Activated T-cell treated with anti-CD3 and anti-CD28 coated beads for 48 hours (primary cell): ENCODE results near the gene OLFML1.

Experiments used
- DNase-seq: peaks from one replicate; pipeline ENCODE4 v3.0.0-alpha.2; 2020; ENCODE audit warnings: low read depth

OLFML1 gene

DNA sequence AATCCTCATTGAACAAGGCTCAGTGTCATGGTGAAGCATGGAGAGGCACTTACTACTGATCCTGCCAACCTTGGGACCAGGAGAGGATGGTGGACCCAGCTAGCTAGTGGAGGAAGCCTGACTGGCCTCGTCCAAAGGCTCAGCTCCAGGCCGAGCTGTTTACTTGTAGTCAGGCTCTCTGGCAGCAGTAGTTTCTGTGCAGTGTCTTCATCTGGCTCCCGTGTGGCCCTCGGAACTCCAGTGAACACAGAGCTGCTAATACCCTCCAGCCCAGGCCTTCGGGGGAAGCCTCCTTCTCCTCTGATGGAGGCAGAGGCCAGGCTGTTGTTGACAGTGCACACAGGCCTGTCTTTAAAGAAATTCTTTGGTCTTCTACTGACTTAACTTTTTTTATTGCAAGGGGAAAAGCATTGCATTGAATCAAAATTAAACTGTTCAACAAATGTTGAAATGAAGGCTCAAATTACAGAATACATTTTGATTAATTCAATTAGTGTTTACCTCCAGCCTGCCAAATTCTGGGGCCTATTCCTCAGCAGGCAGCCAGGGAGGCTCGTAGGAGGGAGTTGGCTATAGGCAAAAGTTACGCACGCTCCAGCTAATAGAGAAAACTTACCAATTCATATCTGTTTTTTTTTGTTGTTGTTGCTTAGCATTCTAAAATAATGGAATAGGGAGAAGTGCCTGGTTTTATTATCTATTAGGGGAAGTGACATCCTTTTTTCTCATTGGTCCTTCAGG lies 47.3 kb downstream of the OLFML1 start:
- DNase-seq = no peak

DNA sequence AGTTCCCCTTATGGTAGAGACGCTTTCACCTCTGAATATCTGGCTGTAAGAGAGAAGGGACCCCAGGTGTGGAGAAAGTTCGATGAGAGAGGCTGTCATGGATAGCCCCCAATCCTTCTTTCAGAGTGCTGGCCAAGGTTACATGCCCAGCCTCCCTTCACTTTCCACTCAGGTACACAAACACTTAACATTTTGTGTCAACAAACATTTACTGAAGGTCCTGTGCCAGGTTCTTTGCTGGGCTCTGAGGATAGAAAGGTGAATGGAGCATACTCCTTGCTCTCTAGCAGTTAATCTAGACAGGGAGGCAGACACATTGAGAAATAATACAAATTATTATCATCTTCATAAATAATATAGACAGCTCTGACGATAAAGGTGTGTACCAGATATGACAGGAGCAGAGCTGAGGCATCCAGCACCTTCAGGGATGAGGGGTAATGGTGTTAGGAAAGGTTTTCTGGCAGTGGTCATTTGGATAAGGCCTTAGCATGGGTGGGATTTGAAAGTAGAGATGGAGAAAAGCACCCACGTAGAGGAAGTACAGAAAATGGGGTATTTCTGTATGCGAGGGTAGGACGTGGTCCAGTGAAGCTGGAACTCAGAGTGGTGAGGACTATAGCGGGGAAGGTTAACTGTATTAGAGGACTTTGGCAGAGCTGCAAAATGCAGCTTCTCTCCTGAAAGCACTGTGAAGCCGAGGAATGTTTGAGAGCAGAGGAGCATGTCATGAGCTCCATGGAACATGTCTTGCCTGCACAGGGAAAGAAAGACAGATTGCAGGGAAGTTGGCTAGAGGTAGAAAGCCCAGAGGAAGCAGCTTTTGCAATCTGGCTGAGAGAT lies 48.1 kb downstream of the OLFML1 start:
- no peak for DNase-seq

DNA sequence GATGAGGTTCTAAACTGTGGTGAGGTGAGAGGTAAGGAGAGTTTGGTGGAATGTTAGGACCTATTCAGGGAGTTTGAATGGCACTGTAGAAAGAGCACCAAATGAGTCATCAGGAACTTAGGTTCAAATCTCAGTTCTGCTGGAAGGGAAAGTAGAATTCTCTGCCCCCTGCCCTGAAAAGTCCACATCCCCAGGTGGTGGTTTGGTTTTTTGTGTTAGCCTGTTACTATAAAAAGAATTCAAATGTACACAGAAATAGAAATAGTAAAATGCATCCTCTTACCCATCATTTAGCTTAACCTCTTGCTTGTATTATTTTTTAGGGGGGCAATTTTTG lies 48.7 kb downstream of the OLFML1 start:
- no peak for DNase-seq

GRCh38 chr11:7536100-7536499 lies 50.8 kb downstream of the OLFML1 start:
- DNase-seq = no peak

DNA sequence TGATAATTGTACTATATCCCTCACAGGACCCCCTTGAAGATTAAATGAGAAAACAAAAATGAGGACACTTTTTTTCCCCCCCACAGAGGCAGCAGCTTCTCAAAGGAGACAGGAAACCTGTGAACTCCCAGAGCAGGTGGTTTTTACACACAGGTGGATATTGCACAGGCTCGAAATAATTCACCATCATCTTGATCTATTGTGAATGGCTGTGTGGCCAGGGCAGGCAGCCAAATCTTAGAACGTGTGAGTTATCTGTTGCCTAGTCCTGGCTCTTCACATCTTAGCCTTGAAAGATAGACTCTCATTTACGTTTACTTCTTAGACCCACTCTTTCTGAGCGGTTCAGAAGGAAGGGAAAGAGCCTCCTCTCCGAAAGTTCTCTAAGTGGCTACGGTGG lies 52.0 kb downstream of the OLFML1 start:
- DNase-seq = no peak

DNA sequence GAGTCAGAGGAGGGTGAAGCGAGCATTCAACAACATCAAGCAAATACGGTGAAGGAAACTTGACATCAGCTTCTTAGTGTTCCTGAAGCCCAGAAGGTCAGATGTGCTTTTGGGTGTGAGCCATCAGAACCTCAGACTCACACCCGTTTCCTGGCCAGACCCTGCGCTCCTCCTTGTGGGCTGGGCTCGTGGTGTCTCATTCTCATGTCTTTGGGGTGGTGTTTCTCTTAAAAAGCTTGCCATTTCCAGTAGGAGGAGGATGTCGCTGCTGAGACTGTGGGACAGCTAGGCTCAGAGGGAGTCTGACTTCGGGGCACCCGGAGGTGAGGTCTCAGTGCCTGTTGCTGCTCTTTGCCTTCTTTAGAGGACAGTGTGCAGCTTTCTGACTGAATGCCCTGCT lies 52.7 kb downstream of the OLFML1 start:
- DNase-seq = no peak

GRCh38 chr11:7538466-7539454 lies 53.5 kb downstream of the OLFML1 start:
- no peak for DNase-seq

DNA sequence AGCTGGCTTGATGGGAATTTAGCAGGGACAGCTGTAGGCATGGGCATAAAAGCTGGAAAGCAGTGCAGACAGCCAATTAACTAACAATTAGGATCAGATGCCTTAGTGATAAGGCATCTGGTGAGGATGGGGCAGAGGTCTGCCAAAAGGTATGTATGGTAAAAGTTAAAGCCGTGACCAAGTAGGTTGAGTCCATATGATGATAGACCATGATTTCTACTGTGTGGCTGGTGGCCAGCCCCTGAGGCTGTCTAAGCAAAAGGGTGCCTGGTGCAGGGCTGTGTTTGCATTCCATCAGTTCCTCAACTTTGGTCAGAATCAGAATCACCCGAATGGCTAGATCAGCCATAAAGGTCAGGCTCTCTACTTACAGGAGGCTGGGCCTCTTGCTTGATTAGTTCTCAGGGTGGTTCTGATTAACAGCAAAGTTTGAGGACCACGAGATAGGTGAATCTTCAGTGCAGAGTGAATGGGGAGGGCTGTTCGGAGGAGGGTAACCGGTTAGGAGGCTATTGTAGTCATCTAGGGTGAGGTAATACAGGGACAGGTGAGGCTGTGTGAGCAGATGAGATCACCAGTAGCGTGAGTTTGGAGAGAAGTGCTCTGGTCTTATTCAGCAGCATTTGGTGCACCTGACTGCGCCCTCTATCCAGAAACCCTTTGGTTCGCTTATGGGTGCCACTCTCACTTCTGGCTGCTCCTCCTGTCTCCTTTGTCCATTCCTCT lies 55.7 kb downstream of the OLFML1 start:
- no peak for DNase-seq

GRCh38 chr11:7543302-7543701 lies 58.0 kb downstream of the OLFML1 start:
- no peak for DNase-seq

DNA sequence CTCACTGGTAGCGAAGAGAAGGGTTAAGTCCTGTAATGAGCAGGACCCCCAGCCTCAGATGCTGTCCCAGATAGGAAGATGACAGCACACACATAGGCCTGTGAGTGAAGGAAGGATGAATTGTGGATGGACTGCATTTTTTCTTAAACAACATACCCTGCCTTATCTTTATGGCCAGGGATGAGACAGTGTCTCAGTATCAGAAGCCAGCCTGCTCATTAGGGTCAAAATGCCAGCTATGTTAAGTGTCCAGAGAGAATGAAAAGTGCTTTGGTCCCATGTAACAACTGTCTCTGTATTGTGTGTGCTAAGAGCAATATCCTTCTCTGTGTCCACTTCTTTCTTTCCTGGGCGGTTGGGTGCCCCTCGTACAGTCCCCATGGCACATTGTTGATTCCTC lies 58.7 kb downstream of the OLFML1 start:
- no peak for DNase-seq

- DNase-seq = no peak
Measured at GRCh38 chr11:7545611-7546010, 60.3 kb downstream of the OLFML1 start.

DNA sequence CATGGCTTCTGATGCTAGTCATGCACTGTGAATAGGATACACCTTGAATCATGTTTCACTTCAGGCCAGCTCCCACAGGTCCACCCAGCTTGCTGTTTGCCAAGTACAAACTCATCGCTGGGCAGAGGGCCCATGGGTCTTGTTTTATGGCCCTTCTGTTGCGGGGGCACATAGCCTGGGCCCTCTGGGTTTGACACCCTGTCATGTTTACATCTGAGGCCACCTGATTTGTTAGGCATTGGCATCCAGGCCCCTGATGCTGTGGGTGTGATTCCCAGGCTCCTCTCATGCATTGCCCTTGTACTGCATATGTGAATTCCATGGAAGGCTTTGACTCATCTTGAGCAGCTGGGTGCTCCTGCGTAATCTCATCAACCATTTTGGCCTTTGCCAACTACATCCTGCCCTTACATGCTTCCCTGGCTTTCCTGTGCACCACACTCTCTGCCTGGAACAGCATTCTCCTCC lies 61.1 kb downstream of the OLFML1 start:
- DNase-seq = no peak

- DNase-seq = no peak
Measured at GRCh38 chr11:7547687-7548086, 62.4 kb downstream of the OLFML1 start.

- peak; percentile 19 for DNase-seq
Measured at GRCh38 chr11:7548659-7549274, 63.5 kb downstream of the OLFML1 start.

- no peak for DNase-seq
Measured at GRCh38 chr11:7549681-7550080, 64.4 kb downstream of the OLFML1 start.

DNA sequence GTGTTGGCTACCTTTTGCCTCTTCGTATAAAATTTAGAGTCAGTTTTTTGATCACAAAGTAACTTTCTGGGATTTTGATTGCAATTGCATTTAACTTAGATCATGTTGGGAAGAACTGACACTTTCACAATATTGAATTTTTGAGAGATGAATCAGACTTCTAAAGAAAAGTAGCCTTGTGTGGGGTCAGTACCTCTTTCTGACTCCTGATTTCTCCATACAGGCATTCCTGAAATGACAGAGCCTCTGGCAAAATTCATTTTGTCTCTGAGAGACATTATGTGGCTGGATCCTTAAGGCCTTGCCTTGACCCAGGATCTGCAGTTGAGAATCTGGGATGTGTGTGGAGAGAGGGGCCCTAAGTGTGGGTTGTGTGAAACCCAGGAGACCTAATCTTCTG lies 66.3 kb downstream of the OLFML1 start:
- no peak for DNase-seq

DNA sequence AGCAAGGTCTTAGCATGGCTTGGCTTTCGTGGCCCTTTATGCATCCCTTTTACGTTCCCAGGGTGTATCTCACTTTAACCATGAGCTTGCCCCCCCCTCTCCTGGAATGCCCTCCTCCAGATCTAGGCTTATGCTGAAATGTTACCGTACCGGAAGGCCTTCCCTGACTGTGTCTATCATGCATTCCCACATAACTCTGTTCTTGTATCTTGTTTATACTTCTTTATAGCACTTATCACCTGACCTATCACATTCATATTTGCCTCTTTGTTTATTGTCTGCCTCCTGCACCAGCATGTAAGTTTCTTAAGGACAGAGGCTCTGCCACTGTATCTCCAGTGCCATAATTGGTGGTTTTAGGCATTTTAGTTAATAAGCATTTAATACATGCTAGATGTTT lies 67.4 kb downstream of the OLFML1 start:
- DNase-seq = no peak

- no peak for DNase-seq
Measured at GRCh38 chr11:7555052-7555699, 69.9 kb downstream of the OLFML1 start.

DNA sequence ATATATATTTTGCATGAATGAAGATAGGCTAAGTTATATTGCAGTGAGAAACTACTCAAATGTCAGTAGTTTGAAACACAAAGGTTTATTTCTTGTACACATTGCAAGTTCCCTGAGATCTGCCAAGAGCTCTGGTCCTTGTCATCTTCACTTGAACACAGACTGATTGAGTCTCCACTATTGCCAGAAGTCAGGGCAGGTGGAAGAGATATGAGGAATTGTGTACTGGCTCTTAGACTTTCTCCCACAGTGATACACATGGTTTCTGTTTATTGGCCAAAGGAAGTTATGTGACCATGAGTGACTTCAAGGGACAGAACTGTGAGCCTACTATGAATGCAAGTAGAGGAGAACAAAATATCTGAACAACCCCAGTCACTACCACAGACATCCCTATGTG lies 72.7 kb downstream of the OLFML1 start:
- DNase-seq = no peak

GRCh38 chr11:7559398-7560283 lies 74.3 kb downstream of the OLFML1 start:
- DNase-seq = no peak
